ENCODE data around the gene CNKSR3. TPM values are rescaled to one million over a fixed set of nuclear protein-coding genes. Genes with fewer than 3 reads are reported as not detected.
"Not testable (repeated sequence)": the region's sequence is repeated elsewhere in the genome, so short reads cannot be mapped to it uniquely, and the experiment has no call there.

The CNKSR3 gene
- total and polyA plus RNA-seq, 4 experiments from 2014 or later: not detected

DNA sequence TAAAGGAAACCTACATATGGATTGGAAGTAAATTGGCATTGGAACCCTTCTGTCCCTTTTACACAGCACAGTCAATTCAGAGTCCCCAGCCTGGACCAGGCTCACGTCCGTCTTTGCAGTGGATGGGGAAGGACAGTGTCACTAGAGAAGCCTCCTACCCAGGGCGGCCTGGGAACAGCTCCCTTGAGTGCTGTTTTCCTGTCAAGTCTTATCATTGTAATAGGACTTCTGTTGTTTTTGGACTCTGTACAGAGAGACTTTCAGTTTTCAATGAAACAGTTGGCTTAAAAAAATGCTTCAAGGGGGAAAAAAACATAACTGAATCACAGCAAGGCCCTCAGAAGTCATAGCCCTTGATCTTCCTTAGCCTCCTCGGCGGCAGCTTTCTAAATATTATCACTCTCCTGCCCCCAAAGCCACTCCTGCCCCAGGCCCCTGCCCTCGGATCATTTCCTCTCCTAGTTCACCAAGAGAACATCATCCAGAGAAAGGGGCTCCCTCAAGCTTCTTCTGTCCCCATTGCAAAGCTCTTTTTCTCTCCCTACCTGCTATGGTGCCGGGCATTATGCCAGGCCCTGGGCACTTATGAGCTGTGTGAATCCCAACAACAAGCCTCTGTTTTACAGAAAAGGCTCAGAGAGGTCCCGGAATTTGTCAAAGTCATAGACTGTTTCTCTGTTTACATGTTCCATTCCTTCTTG, 37.8 kb upstream of the CNKSR3 start:
- H3K27ac ChIP-seq (ENCODE audit: low read depth, low read length): no peak overlapping the region
- Mint-ChIP-seq H3K4me3 (no peak overlapping the region), H3K27me3 (peaks cover 4 to 7% of the 10 kb centered on the region in 2 donors), H3K4me1 (no peaks in the 10 kb centered on the region), H3K9me3 (peaks cover 0 to 2% (median 0%) of the 10 kb centered on the region in 8 donors), H3K27ac (no peak overlapping the region), H3K36me3 (no peaks in the 10 kb centered on the region)
- H3K36me3 ChIP-seq (ENCODE audit: insufficient read depth, low read length): no peaks in the 10 kb centered on the region
- H3K27me3 ChIP-seq (ENCODE audit: insufficient read depth, low read length): no peaks in the 10 kb centered on the region
- H3K4me1 ChIP-seq (ENCODE audit: insufficient read depth, low read length): no peaks in the 10 kb centered on the region
- H3K4me3 ChIP-seq (ENCODE audit: low read length in 2 of 2): no peak overlapping the region
- DNase-seq: no peak
- H3K9me3 ChIP-seq (ENCODE audit: control insufficient read depth in 1 of 2, low read length in 2 of 2): no peaks in the 10 kb centered on the region
- CTCF ChIA-PET (ENCODE audit: partially characterized antibody): no interaction called here
- POLR2A ChIA-PET (ENCODE audit: partially characterized antibody): no interaction called here
- intact Hi-C loops (cut with micrococcal nuclease): no loop called here

DNA sequence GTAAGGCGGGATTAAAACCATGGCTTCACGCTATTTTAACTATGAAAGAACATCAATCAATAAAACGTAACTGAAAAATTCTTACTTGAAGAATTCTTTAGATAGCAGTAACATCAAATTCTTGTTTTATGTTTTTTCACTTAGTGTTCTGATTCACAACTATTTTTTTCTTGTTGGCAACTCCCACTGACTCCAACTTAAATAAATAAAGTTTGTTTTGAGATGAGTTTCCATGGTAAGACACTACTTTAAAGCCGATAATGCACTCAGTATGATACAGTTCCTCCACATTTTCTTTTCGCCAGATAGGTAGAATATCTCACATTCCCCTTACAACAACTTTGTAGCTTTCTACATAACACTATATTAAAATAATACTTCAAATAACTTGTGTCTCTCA, 33.1 kb upstream of the CNKSR3 start:
- H3K27ac ChIP-seq (ENCODE audit: low read depth, low read length): no peak overlapping the region
- Mint-ChIP-seq H3K36me3 (no peaks in the 10 kb centered on the region), H3K4me1 (no peaks in the 10 kb centered on the region), H3K4me3 (no peak overlapping the region), H3K27ac (no peak overlapping the region), H3K27me3 (peaks cover 0 to 2% of the 10 kb centered on the region in 2 donors), H3K9me3 (peaks cover 0 to 2% (median 0%) of the 10 kb centered on the region in 8 donors)
- intact Hi-C loops (cut with micrococcal nuclease): no loop called here
- no peaks in the 10 kb centered on the region for H3K36me3 ChIP-seq (ENCODE audit: insufficient read depth, low read length)
- ChIA-PET POLR2A (ENCODE audit: partially characterized antibody) (no interaction called here), CTCF (ENCODE audit: partially characterized antibody) (no interaction called here)
- no peaks in the 10 kb centered on the region for H3K4me1 ChIP-seq (ENCODE audit: insufficient read depth, low read length)
- H3K4me3 ChIP-seq (ENCODE audit: low read length in 2 of 2): no peak overlapping the region
- no peaks in the 10 kb centered on the region for H3K27me3 ChIP-seq (ENCODE audit: insufficient read depth, low read length)
- no peak for DNase-seq
- no peaks in the 10 kb centered on the region for H3K9me3 ChIP-seq (ENCODE audit: control insufficient read depth in 1 of 2, low read length in 2 of 2)

DNA sequence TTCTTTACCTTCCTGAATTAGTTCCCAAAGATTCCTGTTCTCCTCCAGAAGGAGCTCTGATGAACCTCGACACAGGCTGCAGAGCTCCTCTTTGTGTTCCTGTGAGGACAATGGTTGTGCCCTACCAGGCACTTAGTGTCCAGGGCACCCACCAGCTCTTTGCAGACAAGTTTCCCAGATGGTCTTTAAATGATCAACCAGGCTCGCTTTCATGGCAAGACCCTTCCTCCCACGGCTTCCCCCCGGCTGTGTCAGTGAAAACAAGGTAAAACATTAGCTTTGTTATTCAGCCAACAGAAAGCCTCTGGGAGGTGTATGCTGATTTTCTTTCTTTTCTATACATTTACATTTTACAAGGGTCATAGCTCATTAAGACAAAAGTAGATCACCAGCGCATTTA, 32.3 kb upstream of the CNKSR3 start:
- ChIA-PET CTCF (ENCODE audit: partially characterized antibody) (interaction anchor here (0.6 kb wide), 1 partner anchor 1000 kb away, joined by 3 read pairs; no protein-coding TSS in a partner anchor), POLR2A (ENCODE audit: partially characterized antibody) (no interaction called here)
- DNase-seq: no peak
- Mint-ChIP-seq H3K9me3 (peaks cover 0 to 2% (median 0%) of the 10 kb centered on the region in 8 donors), H3K4me3 (no peak overlapping the region), H3K27me3 (peaks cover 0 to 2% of the 10 kb centered on the region in 2 donors), H3K27ac (no peak overlapping the region), H3K4me1 (no peaks in the 10 kb centered on the region), H3K36me3 (no peaks in the 10 kb centered on the region)
- Histone ChIP-seq H3K27me3 (ENCODE audit: insufficient read depth, low read length) (no peaks in the 10 kb centered on the region), H3K4me3 (ENCODE audit: low read length in 2 of 2) (no peak overlapping the region), H3K9me3 (ENCODE audit: control insufficient read depth in 1 of 2, low read length in 2 of 2) (no peaks in the 10 kb centered on the region), H3K27ac (ENCODE audit: low read depth, low read length) (no peak overlapping the region), H3K36me3 (ENCODE audit: insufficient read depth, low read length) (no peaks in the 10 kb centered on the region), H3K4me1 (ENCODE audit: insufficient read depth, low read length) (no peaks in the 10 kb centered on the region)
- intact Hi-C loops (cut with micrococcal nuclease): no loop called here

DNA sequence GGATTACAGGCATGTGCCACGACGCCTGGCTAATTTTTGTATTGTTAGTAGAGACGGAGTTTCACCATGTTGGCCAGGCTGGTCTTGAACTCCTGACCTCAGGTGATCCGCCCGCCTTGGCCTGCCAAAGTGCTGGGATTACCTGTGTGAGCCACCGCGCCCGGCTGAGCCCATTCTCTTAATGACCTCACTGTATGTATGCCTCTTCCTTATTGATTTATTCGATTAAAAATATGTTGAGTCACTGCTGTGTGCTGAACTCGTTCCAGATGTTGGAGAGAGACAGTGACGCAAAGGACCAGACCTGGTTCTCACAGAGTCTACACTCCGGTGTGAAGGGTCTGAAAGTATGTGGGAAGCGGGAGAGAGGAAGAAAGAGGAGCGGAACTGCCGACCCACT, 31.4 kb upstream of the CNKSR3 start:
- H3K9me3 ChIP-seq (ENCODE audit: control insufficient read depth in 1 of 2, low read length in 2 of 2); H3K27me3 Mint-ChIP-seq; H3K9me3 Mint-ChIP-seq; DNase-seq; H3K27ac Mint-ChIP-seq; H3K27ac ChIP-seq (ENCODE audit: low read depth, low read length); H3K4me1 Mint-ChIP-seq; H3K36me3 ChIP-seq (ENCODE audit: insufficient read depth, low read length); intact Hi-C loops (cut with micrococcal nuclease); POLR2A ChIA-PET (ENCODE audit: partially characterized antibody); CTCF ChIA-PET (ENCODE audit: partially characterized antibody); H3K4me1 ChIP-seq (ENCODE audit: insufficient read depth, low read length); H3K36me3 Mint-ChIP-seq; H3K4me3 Mint-ChIP-seq; H3K4me3 ChIP-seq (ENCODE audit: low read length in 2 of 2); H3K27me3 ChIP-seq (ENCODE audit: insufficient read depth, low read length): not testable (repeated sequence)

DNA sequence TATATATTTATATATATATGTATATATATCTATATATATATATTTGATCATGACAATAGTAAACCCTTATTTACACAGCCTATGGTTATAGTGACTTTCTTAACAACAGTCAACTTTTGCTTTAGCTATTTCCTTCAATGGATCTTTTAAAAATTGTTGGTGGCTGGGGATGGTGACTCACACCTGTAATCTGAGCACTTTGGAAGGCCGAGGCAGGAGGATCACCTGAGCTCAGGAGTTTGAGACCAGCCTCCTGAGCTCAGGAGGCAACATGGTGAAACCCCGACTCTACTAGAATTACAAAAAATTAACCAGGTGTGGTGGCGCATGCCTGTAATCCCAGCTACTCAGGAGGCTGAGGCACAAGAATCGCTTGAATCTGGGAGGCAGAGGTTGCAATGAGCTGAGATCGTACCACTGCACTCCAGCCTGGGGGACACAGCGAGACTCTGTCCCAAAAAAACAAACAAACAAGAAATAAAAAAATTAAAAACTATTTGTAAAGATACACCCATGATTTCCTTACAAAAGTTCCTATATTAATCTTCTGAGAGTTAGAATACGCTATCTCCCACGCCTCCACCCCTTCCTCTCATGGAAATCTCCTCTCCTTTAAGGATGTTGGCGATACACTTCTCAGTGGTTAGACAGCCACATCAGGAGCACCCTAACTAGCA, 29.2 kb upstream of the CNKSR3 start:
- H3K4me1 ChIP-seq (ENCODE audit: insufficient read depth, low read length): no peaks in the 10 kb centered on the region
- POLR2A ChIA-PET (ENCODE audit: partially characterized antibody): no interaction called here
- Mint-ChIP-seq H3K4me1 (no peaks in the 10 kb centered on the region), H3K4me3 (no peak overlapping the region), H3K36me3 (no peaks in the 10 kb centered on the region), H3K9me3 (no peaks in the 10 kb centered on the region), H3K27ac (no peak overlapping the region), H3K27me3 (no peaks in the 10 kb centered on the region)
- CTCF ChIA-PET (ENCODE audit: partially characterized antibody): no interaction called here
- H3K27ac ChIP-seq (ENCODE audit: low read depth, low read length): no peak overlapping the region
- H3K36me3 ChIP-seq (ENCODE audit: insufficient read depth, low read length): no peaks in the 10 kb centered on the region
- no peak for DNase-seq
- no peak overlapping the region for H3K4me3 ChIP-seq (ENCODE audit: low read length in 2 of 2)
- no peaks in the 10 kb centered on the region for H3K27me3 ChIP-seq (ENCODE audit: insufficient read depth, low read length)
- intact Hi-C loops (cut with micrococcal nuclease): no loop called here
- H3K9me3 ChIP-seq (ENCODE audit: control insufficient read depth in 1 of 2, low read length in 2 of 2): no peaks in the 10 kb centered on the region

DNA sequence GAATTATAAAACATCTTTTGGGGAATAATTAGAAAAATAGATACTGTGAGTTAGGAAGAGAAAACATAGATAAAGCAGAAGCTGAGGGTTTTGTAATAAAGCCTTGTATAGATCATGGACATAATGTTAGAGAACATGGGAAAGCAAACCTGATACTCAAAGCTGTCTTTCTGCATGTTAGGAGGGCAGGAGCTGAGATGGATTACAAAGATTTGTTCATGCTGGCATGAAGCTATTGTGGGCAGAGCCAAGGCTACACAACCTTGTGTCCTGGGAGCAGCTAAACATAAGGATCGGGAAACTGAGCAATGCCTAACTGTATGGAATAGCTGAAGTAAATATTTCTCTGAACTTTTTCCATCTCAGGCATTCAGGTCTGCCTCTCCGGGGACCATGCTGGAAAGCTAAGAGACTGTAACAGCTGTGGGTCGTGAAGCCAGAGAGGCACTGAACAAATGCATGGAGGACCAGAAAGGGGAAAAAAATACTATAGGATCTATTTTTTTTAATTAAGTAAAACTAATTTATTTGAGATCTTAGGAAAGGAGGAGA, 28.2 kb upstream of the CNKSR3 start:
- Histone ChIP-seq H3K27me3 (ENCODE audit: insufficient read depth, low read length) (no peaks in the 10 kb centered on the region), H3K9me3 (ENCODE audit: control insufficient read depth in 1 of 2, low read length in 2 of 2) (no peaks in the 10 kb centered on the region), H3K36me3 (ENCODE audit: insufficient read depth, low read length) (no peaks in the 10 kb centered on the region), H3K4me1 (ENCODE audit: insufficient read depth, low read length) (no peaks in the 10 kb centered on the region), H3K27ac (ENCODE audit: low read depth, low read length) (no peak overlapping the region), H3K4me3 (ENCODE audit: low read length in 2 of 2) (no peak overlapping the region)
- ChIA-PET CTCF (ENCODE audit: partially characterized antibody) (no interaction called here), POLR2A (ENCODE audit: partially characterized antibody) (no interaction called here)
- Mint-ChIP-seq H3K4me1 (no peaks in the 10 kb centered on the region), H3K27me3 (no peaks in the 10 kb centered on the region), H3K27ac (no peak overlapping the region), H3K9me3 (no peaks in the 10 kb centered on the region), H3K36me3 (no peaks in the 10 kb centered on the region), H3K4me3 (no peak overlapping the region)
- intact Hi-C loops (cut with micrococcal nuclease): no loop called here
- DNase-seq: no peak

DNA sequence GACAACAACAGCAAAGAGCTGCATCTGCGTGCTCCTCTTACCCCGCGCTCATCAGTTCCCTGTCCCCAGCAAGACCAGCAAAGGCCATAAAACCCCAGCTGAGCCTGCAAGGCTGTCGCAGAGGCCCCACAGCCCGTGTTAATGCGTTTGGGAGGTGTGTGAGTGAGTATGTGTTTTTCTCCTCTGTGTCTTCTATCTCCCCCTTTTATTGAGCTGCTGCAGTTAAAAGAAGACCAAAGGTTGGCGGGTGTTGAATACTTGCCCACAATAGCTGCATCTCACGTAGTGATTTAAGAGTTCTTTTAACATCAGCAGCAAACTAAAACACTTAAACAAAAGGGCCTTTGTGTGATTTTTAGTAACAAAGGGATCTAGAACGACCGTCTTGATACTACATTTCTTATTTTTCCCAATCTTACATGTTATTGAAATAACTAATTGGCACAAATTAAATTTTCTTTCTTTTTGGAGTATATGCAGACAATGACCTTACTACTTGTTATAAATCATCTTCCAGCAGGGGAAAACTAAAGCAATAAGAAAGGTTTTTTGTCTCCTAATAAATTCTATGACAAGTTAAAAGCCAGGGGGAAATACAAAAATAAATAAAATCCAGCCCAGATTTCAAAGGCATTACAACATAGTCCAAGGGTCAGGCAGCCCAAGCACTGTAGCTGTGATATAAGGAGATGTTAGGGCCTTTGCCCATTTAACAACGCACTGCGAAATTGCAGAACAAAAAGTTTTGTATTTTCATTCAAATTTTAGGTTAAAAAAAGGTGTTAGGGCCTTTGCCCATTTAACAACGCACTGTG, 27.2 kb upstream of the CNKSR3 start:
- no peaks in the 10 kb centered on the region for H3K4me1 Mint-ChIP-seq
- intact Hi-C loops (cut with micrococcal nuclease): no loop called here
- H3K27me3 ChIP-seq (ENCODE audit: insufficient read depth, low read length): no peaks in the 10 kb centered on the region
- no peaks in the 10 kb centered on the region for H3K36me3 ChIP-seq (ENCODE audit: insufficient read depth, low read length)
- H3K27me3 Mint-ChIP-seq: no peaks in the 10 kb centered on the region
- no peak overlapping the region for H3K27ac Mint-ChIP-seq
- no peak for DNase-seq
- H3K9me3 ChIP-seq (ENCODE audit: control insufficient read depth in 1 of 2, low read length in 2 of 2): no peaks in the 10 kb centered on the region
- ChIA-PET POLR2A (ENCODE audit: partially characterized antibody) (no interaction called here), CTCF (ENCODE audit: partially characterized antibody) (no interaction called here)
- no peaks in the 10 kb centered on the region for H3K36me3 Mint-ChIP-seq
- no peak overlapping the region for H3K4me3 Mint-ChIP-seq
- H3K4me1 ChIP-seq (ENCODE audit: insufficient read depth, low read length): no peaks in the 10 kb centered on the region
- H3K4me3 ChIP-seq (ENCODE audit: low read length in 2 of 2): no peak overlapping the region
- H3K27ac ChIP-seq (ENCODE audit: low read depth, low read length): no peak overlapping the region
- no peaks in the 10 kb centered on the region for H3K9me3 Mint-ChIP-seq
